ENCODE data around the gene CYFIP1.
A peak's percentile ranks its signal among the peaks of the same experiment; 100 is the strongest.
"Not testable (repeated sequence)": the region's sequence is repeated elsewhere in the genome, so short reads cannot be mapped to it uniquely, and the experiment has no call there.

The CYFIP1 gene

DNA sequence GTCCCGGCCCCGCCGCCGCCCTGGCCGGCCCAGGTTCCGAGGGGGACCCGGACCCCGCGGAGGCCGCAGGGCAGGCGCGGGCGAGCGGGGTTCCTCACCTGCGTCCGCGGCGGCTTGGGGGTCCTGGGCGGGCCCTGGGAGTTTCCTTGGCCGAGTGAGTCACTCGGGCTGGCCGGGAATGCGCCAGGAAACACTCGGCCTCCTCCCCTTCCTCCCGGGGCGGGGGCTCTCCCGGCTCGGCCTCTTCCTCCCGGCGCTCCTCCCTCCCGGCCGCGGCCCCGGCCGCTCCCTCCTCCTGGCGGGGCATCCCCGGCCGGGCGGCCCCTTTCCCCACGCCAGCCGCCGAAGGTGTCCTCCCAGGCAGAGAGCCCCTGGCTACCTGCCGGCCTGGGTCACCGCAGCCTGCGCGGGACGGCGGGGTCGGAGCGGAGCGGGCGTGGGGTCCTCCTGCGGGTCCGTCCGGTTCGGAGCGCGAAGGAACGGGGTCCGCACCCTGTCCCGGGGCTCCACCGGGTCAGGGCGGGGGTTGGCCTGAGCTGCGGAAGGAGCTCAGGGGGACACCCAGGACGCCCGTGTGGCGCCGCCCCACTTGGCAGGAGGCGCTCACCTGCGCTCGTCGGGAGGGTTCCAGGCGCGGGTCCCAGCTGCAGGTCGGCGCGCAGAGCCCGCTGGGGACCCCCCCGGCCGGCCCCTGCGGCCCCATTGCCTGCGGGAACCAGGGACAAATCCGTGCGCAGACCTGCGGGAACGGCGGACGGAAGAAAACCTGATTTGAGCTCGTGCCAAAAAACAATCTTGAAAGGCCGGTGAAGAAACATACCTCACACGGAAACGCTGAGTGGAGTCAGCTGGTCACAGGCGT lies at the start of gene CYFIP1:
Gene CYFIP1 (minus strand): TSS at position 180 of the 862 bp plus-strand sequence. CDS start 33,083 bp downstream, outside the sequence.
- Mint-ChIP-seq H3K4me3 (peak within 1 kb of the TSS; percentile 89 to 97 (median 96)), H3K27ac (peak within 1 kb of the TSS; percentile 30 to 84 (median 47)), H3K9me3 (no peaks in the 10 kb centered on the region), H3K4me1 (peaks cover 11% of the 10 kb centered on the region), H3K27me3 (ENCODE audit: low read depth) (peaks cover 4% of the 10 kb centered on the region), H3K36me3 (ENCODE audit: low read depth) (no peaks in the 10 kb centered on the region)
- TF ChIP-seq, protein P1, sequence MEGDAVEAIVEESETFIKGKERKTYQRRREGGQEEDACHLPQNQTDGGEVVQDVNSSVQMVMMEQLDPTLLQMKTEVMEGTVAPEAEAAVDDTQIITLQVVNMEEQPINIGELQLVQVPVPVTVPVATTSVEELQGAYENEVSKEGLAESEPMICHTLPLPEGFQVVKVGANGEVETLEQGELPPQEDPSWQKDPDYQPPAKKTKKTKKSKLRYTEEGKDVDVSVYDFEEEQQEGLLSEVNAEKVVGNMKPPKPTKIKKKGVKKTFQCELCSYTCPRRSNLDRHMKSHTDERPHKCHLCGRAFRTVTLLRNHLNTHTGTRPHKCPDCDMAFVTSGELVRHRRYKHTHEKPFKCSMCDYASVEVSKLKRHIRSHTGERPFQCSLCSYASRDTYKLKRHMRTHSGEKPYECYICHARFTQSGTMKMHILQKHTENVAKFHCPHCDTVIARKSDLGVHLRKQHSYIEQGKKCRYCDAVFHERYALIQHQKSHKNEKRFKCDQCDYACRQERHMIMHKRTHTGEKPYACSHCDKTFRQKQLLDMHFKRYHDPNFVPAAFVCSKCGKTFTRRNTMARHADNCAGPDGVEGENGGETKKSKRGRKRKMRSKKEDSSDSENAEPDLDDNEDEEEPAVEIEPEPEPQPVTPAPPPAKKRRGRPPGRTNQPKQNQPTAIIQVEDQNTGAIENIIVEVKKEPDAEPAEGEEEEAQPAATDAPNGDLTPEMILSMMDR (IDR thresholded peaks at IDR 0.05; ENCODE audit: unreplicated experiment in 3 of 3) = no peak

DNA sequence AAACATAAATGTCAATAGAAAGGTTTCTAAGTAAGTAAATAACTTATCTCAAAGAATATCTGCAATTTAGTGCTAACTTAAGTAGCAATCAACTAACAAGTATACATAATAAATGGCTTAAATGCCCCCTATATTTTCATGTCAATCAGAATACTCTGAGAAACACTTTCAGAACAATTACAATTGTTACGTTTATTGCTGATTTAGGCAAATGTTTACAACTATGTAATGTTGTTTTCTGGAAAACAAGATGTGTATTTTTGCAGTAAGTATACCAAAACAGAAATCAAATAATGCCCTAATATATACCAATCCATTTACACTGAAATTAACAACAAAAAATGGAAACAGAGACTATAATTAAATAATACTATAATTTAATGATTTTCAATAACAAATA lies 46.0 kb upstream of the CYFIP1 start:
- H3K27me3 Mint-ChIP-seq (ENCODE audit: low read depth) = no peaks in the 10 kb centered on the region
- no peak overlapping the region for H3K27ac Mint-ChIP-seq
- H3K36me3 Mint-ChIP-seq (ENCODE audit: low read depth) = peaks cover 56% of the 10 kb centered on the region
- no peak overlapping the region for H3K4me3 Mint-ChIP-seq
- TF ChIP-seq, protein P1 (IDR thresholded peaks at IDR 0.05; ENCODE audit: unreplicated experiment in 3 of 3) = no peak
- no peaks in the 10 kb centered on the region for H3K9me3 Mint-ChIP-seq
- H3K4me1 Mint-ChIP-seq = no peaks in the 10 kb centered on the region

DNA sequence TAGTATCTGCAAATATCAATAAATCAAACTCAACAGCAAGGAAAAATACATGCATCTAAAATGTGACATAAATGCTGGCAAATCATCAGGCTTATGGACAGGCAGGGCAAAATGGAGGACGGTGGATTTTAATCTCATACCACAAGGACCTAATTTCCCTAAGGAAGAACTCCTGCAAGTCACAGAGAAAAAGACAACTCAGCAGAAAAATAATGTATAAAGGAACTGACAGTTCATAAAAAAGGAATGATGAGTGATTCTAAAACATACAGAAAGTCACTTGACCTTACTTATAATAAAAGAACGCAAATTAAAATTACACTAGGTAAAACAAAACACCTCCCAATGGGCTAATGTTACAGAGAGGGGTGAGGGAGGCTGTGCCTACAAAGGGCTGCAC lies 42.0 kb upstream of the CYFIP1 start:
- Mint-ChIP-seq H3K4me3 (no peak overlapping the region), H3K27ac (no peak overlapping the region), H3K36me3 (ENCODE audit: low read depth) (peaks cover 45% of the 10 kb centered on the region), H3K4me1 (no peaks in the 10 kb centered on the region), H3K9me3 (no peaks in the 10 kb centered on the region), H3K27me3 (ENCODE audit: low read depth) (no peaks in the 10 kb centered on the region)
- TF ChIP-seq, protein P1 (IDR thresholded peaks at IDR 0.05; ENCODE audit: unreplicated experiment in 3 of 3) = no peak

DNA sequence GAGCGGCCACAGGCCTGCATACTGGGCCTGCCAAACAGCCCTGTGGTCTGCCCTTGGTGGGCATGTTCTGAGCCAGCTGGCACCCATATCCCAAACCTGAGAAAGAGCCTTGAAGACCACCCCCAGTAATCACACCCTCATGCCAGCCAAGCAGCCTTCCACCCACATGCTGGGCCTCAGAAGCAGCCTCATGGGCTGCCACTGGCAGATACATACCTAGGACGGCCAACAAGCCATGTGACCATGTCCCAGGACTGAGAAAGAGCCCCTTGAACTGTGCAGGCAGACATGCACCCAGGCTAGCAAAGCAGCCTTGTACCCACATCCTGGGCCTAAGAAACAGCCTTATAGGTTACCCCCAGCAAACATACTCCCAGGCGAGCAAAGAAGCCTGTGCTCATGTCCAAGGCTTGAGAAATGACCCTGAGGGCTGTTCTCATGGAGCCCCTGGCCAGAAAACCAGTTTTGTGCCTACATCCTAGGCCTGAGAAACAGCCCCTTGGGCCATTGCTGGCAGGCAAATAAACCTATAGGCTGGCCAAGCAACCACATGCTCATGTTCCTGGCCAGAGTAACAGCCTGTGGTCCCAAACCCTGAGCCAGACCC lies 34.3 kb upstream of the CYFIP1 start:
- Mint-ChIP-seq H3K27me3 (ENCODE audit: low read depth) (no peaks in the 10 kb centered on the region), H3K27ac (no peak overlapping the region), H3K9me3 (no peaks in the 10 kb centered on the region), H3K4me1 (no peaks in the 10 kb centered on the region), H3K36me3 (ENCODE audit: low read depth) (peaks cover 43% of the 10 kb centered on the region), H3K4me3 (no peak overlapping the region)
- TF ChIP-seq, protein P1 (IDR thresholded peaks at IDR 0.05; ENCODE audit: unreplicated experiment in 3 of 3) = no peak

DNA sequence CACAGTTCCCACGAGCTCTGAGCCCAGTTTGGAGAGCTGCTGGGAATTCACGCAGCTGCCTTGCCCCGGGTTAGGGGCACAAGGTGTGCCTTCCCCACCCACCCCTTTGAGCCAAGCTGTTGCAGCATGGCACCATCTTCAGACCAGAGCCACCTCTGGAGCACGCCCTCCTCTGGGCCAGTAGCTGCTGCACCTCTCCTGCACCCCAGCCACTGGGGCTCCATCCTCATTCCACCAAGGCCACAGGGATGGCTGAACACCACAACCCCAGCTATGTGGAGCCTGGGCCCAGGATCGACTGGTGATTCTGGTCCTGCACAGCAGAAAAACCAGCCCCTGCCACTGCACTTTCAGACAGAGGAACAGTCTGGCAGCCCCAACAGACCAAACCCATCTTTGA lies 33.5 kb upstream of the CYFIP1 start:
- H3K27me3 Mint-ChIP-seq (ENCODE audit: low read depth) = no peaks in the 10 kb centered on the region

DNA sequence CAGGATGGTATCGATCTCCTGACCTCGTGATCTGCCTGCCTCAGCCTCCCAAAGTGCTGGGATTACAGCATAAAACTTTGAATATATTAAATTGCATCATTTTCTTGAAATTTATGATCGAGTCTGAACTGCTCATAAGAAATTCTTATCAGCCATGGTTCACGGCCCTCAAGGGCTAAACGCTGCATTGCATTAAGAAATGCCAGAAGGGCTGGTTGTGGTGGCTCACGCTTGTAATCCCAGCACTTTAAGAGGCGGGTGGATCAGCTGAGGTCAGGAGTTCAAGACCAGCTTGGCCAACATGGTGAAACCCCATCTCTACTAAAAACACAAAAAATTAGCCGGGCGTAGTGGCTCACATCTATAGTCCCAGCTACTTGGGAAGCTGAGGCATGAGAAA lies 32.4 kb upstream of the CYFIP1 start:
- not testable (repeated sequence) for H3K27ac Mint-ChIP-seq

More for the DNA sequence above, 33.5 kb upstream of the CYFIP1 start:
- TF ChIP-seq, protein P1 (IDR thresholded peaks at IDR 0.05; ENCODE audit: unreplicated experiment in 3 of 3) = no peak
- H3K27ac Mint-ChIP-seq = no peak overlapping the region
- no peak overlapping the region for H3K4me3 Mint-ChIP-seq
- peaks cover 45% of the 10 kb centered on the region for H3K36me3 Mint-ChIP-seq (ENCODE audit: low read depth)
- H3K4me1 Mint-ChIP-seq = no peaks in the 10 kb centered on the region
- no peaks in the 10 kb centered on the region for H3K9me3 Mint-ChIP-seq

More for the DNA sequence above, 32.4 kb upstream of the CYFIP1 start:
- H3K9me3 Mint-ChIP-seq; H3K4me3 Mint-ChIP-seq; H3K27me3 Mint-ChIP-seq (ENCODE audit: low read depth); H3K4me1 Mint-ChIP-seq: not testable (repeated sequence)
- H3K36me3 Mint-ChIP-seq (ENCODE audit: low read depth) = peaks cover 49% of the 10 kb centered on the region

Measured in nephron (organoid).